EL (cell line): ENCODE results near the gene P2RY12.

ENCODE experiments used
- DNase-seq: peaks from one replicate; pipeline ENCODE4 v3.0.0-alpha.2; 2016

Gene P2RY12

GRCh38 chr3:151384741-151385174 is at the start of gene P2RY12:
Gene P2RY12 (minus strand): TSS chr3:151384753. CDS start chr3:151338845, 45,908 bp downstream.
- DNase-seq, result no peak

GRCh38 chr3:151432616-151433372 is 48.2 kb upstream of the P2RY12 start:
- no peak for DNase-seq

- DNase-seq, result peak; percentile 70
Observed at GRCh38 chr3:151431940-151432339, 47.4 kb upstream of the P2RY12 start.

- no peak for DNase-seq
Observed at GRCh38 chr3:151430821-151431484, 46.4 kb upstream of the P2RY12 start.

- no peak for DNase-seq
Observed at GRCh38 chr3:151428386-151428785, 43.8 kb upstream of the P2RY12 start.

GRCh38 chr3:151426341-151426657 is 41.7 kb upstream of the P2RY12 start:
- DNase-seq, result no peak

- DNase-seq, result peak; percentile 46
Observed at GRCh38 chr3:151425627-151426340, 41.2 kb upstream of the P2RY12 start.

GRCh38 chr3:151423091-151423490 is 38.5 kb upstream of the P2RY12 start:
- no peak for DNase-seq

GRCh38 chr3:151421938-151422337 is 37.4 kb upstream of the P2RY12 start:
- DNase-seq, result no peak

- DNase-seq, result no peak
Observed at GRCh38 chr3:151419806-151420205, 35.3 kb upstream of the P2RY12 start.

- DNase-seq, result no peak
Observed at GRCh38 chr3:151415289-151415688, 30.7 kb upstream of the P2RY12 start.

- no peak for DNase-seq
Observed at GRCh38 chr3:151412989-151413388, 28.4 kb upstream of the P2RY12 start.

GRCh38 chr3:151410891-151411559 is 26.5 kb upstream of the P2RY12 start:
- peak; percentile 49 for DNase-seq

GRCh38 chr3:151407928-151408327 is 23.4 kb upstream of the P2RY12 start:
- no peak for DNase-seq

GRCh38 chr3:151404316-151404715 is 19.8 kb upstream of the P2RY12 start:
- DNase-seq, result peak; percentile 62

GRCh38 chr3:151403246-151403645 is 18.7 kb upstream of the P2RY12 start:
- peak; percentile 82 for DNase-seq

GRCh38 chr3:151402349-151402748 is 17.8 kb upstream of the P2RY12 start:
- no peak for DNase-seq

- DNase-seq, result no peak
Observed at GRCh38 chr3:151400341-151400740, 15.8 kb upstream of the P2RY12 start.

- DNase-seq, result no peak
Observed at GRCh38 chr3:151398895-151399294, 14.3 kb upstream of the P2RY12 start.

GRCh38 chr3:151395806-151396205 is 11.3 kb upstream of the P2RY12 start:
- peak; percentile 82 for DNase-seq

- no peak for DNase-seq
Observed at GRCh38 chr3:151394611-151395010, 10.1 kb upstream of the P2RY12 start.

- DNase-seq, result peak; percentile 24
Observed at GRCh38 chr3:151393941-151394340, 9.4 kb upstream of the P2RY12 start.

GRCh38 chr3:151393146-151393830 is 8.7 kb upstream of the P2RY12 start:
- peak; percentile 13 for DNase-seq
